Liver (tissue), 9 donors: ENCODE data around the gene BSND. TPM values are rescaled to one million over a fixed set of nuclear protein-coding genes. Genes with fewer than 3 reads are reported as not detected.

Experiments used
- DNase-seq: peaks from one replicate; pipeline ENCODE4 v3.0.0-alpha.2; 2017; ENCODE audit warnings: low spot score
- H3K27ac ChIP-seq, 2 donors: one replicate each; pipeline ENCODE4 v1.7.0; 2013; ENCODE audit warnings: inconsistent platforms in 2 of 2, low read length in 2 of 2, control low read depth in 1 of 2, low read depth in 1 of 2, mild to moderate bottlenecking in 1 of 2
- H3K27me3 ChIP-seq, 4 donors: one replicate each; pipeline versions ENCODE4 v1.6.1 to v1.7.0; 2013; ENCODE audit warnings: low read length in 3 of 4, inconsistent platforms in 1 of 4, mild to moderate bottlenecking in 1 of 4, moderate library complexity in 1 of 4; ENCODE audit not compliant: control insufficient read depth in 4 of 4, insufficient read depth in 4 of 4
- H3K36me3 ChIP-seq, 4 donors: one replicate each; pipeline versions ENCODE4 v1.6.1 to v1.7.0; 2013; ENCODE audit warnings: low read length in 3 of 4, mild to moderate bottlenecking in 3 of 4, low read depth in 1 of 4, moderate library complexity in 1 of 4; ENCODE audit not compliant: control insufficient read depth in 4 of 4, insufficient read depth in 3 of 4
- H3K4me1 ChIP-seq, 4 donors: one replicate each; pipeline versions ENCODE4 v1.6.1 to v1.7.0; 2013; ENCODE audit warnings: low read length in 3 of 4, mild to moderate bottlenecking in 3 of 4, moderate library complexity in 1 of 4; ENCODE audit not compliant: control insufficient read depth in 4 of 4, insufficient read depth in 4 of 4
- H3K4me3 ChIP-seq, 3 donors: one replicate each; pipeline versions ENCODE4 v1.6.1 to v1.7.0; 2013; ENCODE audit warnings: low read length in 3 of 3, control low read depth in 1 of 3, low read depth in 1 of 3, mild to moderate bottlenecking in 1 of 3
- H3K9ac ChIP-seq, 2 donors: one replicate each; pipeline ENCODE4 v1.7.0; 2013; ENCODE audit warnings: low read length in 2 of 2, mild to moderate bottlenecking in 2 of 2, moderate library complexity in 2 of 2, control low read depth in 1 of 2, low read depth in 1 of 2
- H3K9me3 ChIP-seq, 4 donors: one replicate each; pipeline versions ENCODE4 v1.6.1 to v1.7.0; 2013; ENCODE audit warnings: low read length in 3 of 4; ENCODE audit not compliant: control insufficient read depth in 4 of 4
- ATF3 ChIP-seq: IDR thresholded peaks from 2 replicates; pipeline ENCODE4 v1.6.1; 2016; ENCODE audit warnings: antibody characterized with exemption
- CTCF ChIP-seq: fragments of 150-350 bp; IDR thresholded peaks from 2 replicates; pipeline ENCODE4 v1.5.1; 2017; ENCODE audit warnings: improper control_type of control experiment, low read depth, low read length; ENCODE audit not compliant: missing input control
- EGR1 ChIP-seq, 2 donors: IDR thresholded peaks; 2 replicates each; pipeline ENCODE4 v1.6.1; 2016 to 2018; ENCODE audit warnings: antibody characterized with exemption in 2 of 2, low read depth in 2 of 2
- FOXA1 ChIP-seq: IDR thresholded peaks from 2 replicates; pipeline ENCODE4 v1.6.1; 2016; ENCODE audit warnings: antibody characterized with exemption
- FOXA2 ChIP-seq: IDR thresholded peaks from 2 replicates; pipeline ENCODE4 v1.6.1; 2016; ENCODE audit warnings: antibody characterized with exemption
- GABPA ChIP-seq, 2 donors: IDR thresholded peaks in 1 of 2; conservative IDR thresholded peaks in 1 of 2; 2 replicates each; pipeline ENCODE4 v1.6.1; 2016; ENCODE audit warnings: antibody characterized with exemption in 2 of 2, mild to moderate bottlenecking in 1 of 2, moderate library complexity in 1 of 2
- HNF4A ChIP-seq, 2 donors: conservative IDR thresholded peaks; 2 replicates each; pipeline ENCODE4 v1.6.1; 2016; ENCODE audit warnings: antibody characterized with exemption in 2 of 2, mild to moderate bottlenecking in 2 of 2
- HNF4G ChIP-seq: IDR thresholded peaks from 2 replicates; pipeline ENCODE4 v1.6.1; 2016; ENCODE audit warnings: antibody characterized with exemption
- JUND ChIP-seq, 2 donors: IDR thresholded peaks; 2 replicates each; pipeline ENCODE4 v1.6.1; 2016; ENCODE audit warnings: antibody characterized with exemption in 2 of 2
- MAX ChIP-seq: IDR thresholded peaks from 2 replicates; pipeline ENCODE4 v1.6.1; 2016; ENCODE audit warnings: antibody characterized with exemption
- NR2F2 ChIP-seq: IDR thresholded peaks from 2 replicates; pipeline ENCODE4 v1.6.1; 2016; ENCODE audit warnings: antibody characterized with exemption
- RAD21 ChIP-seq, 2 donors: IDR thresholded peaks; 2 replicates each; pipeline ENCODE4 v1.6.1; 2016; ENCODE audit warnings: antibody characterized with exemption in 2 of 2, mild to moderate bottlenecking in 2 of 2
- REST ChIP-seq: IDR thresholded peaks from 2 replicates; pipeline ENCODE4 v1.6.1; 2016; ENCODE audit warnings: antibody characterized with exemption, mild to moderate bottlenecking
- RXRA ChIP-seq, 2 donors: IDR thresholded peaks; 2 replicates each; pipeline ENCODE4 v1.6.1; 2017 to 2018; ENCODE audit warnings: antibody characterized with exemption in 2 of 2, mild to moderate bottlenecking in 1 of 2
- SP1 ChIP-seq: IDR thresholded peaks from 2 replicates; pipeline ENCODE4 v1.6.1; 2018; ENCODE audit warnings: antibody characterized with exemption, mild to moderate bottlenecking
- TAF1 ChIP-seq: conservative IDR thresholded peaks from 2 replicates; pipeline ENCODE4 v1.6.1; 2016; ENCODE audit warnings: antibody characterized with exemption, mild to moderate bottlenecking
- YY1 ChIP-seq: IDR thresholded peaks from 2 replicates; pipeline ENCODE4 v1.6.1; 2016; ENCODE audit warnings: antibody characterized with exemption, mild to moderate bottlenecking
- WGBS: extraction: QIAGEN DNeasy Blood & Tissue Kit; methylation state at CpG from one replicate; pipeline ENCODE4 v1.1.7; 2013; 5-methylcytosine and 5-hydroxymethylcytosine counted together
- polyA plus RNA-seq, 2 donors: library from polyadenylated mRNA; stranded (reverse) in 1 of 2; unstranded in 1 of 2; fragments of 200-250 nt in 1 of 2; fragments of >200 nt in 1 of 2; fragmentation: Nextera tagmentation in 1 of 2; extraction: Ambion mirVana in 1 of 2; gene quantifications; one replicate each; pipeline versions ENCODE4 v1.2.1 to v1.2.3, GENCODE V29; 2013 to 2015
- total RNA-seq, 2 donors: library from RNA; depleted of rRNA; stranded (reverse); fragments of >200 nt; gene quantifications; one replicate each; pipeline ENCODE4 v1.2.3, GENCODE V29; 2014
- TF ChIP-seq, protein P1 (sequence below): IDR thresholded peaks from 2 replicates; pipeline ENCODE4 v1.6.1; 2016; ENCODE audit warnings: antibody characterized with exemption
- donor health status: healthy.
- donor health status: healthy.
- donor health status: healthy.
- donor health status: healthy.
- donor health status: healthy.

Gene BSND
- total and polyA plus RNA-seq, 4 donors = 0.14 TPM; not detected in 3

- TF ChIP-seq EGR1 (IDR thresholded peaks at IDR 0.05; ENCODE audit: low read depth in 2 of 2) = no peak
Observed at GRCh38 chr1:55052221-55053142, 53.7 kb downstream of the BSND start (continued).

- H3K27ac ChIP-seq = peak overlapping the region; percentile 62 to 81
- no peak for DNase-seq
Observed at GRCh38 chr1:55053265-55053954, 54.7 kb downstream of the BSND start.

More at GRCh38 chr1:55053265-55053954, 54.7 kb downstream of the BSND start:
- Histone ChIP-seq H3K9me3 (no peaks in the 10 kb centered on the region), H3K4me3 (peak overlapping the region in 1 of 3 donors; percentile 2), H3K36me3 (peaks cover 8 to 10% (median 8%) of the 10 kb centered on the region in 4 donors), H3K27me3 (no peaks in the 10 kb centered on the region), H3K9ac (no peak overlapping the region), H3K4me1 (peaks cover 24 to 78% (median 64%) of the 10 kb centered on the region in 4 donors)
- TF ChIP-seq HNF4G = peak; percentile 60
- peak; percentile 46 for TF ChIP-seq FOXA1
- peak; percentile 66 for TF ChIP-seq MAX
- peak; percentile 88 for TF ChIP-seq NR2F2
- TF ChIP-seq CTCF = no peak
- TF ChIP-seq RXRA (IDR thresholded peaks at IDR 0.05) = peak; percentile 90
- TF ChIP-seq RAD21 (IDR thresholded peaks at IDR 0.05) = no peak
- peak; percentile 91 for TF ChIP-seq SP1
- TF ChIP-seq REST = no peak
- TF ChIP-seq, protein P1, sequence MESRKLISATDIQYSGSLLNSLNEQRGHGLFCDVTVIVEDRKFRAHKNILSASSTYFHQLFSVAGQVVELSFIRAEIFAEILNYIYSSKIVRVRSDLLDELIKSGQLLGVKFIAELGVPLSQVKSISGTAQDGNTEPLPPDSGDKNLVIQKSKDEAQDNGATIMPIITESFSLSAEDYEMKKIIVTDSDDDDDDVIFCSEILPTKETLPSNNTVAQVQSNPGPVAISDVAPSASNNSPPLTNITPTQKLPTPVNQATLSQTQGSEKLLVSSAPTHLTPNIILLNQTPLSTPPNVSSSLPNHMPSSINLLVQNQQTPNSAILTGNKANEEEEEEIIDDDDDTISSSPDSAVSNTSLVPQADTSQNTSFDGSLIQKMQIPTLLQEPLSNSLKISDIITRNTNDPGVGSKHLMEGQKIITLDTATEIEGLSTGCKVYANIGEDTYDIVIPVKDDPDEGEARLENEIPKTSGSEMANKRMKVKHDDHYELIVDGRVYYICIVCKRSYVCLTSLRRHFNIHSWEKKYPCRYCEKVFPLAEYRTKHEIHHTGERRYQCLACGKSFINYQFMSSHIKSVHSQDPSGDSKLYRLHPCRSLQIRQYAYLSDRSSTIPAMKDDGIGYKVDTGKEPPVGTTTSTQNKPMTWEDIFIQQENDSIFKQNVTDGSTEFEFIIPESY = no peak
- TF ChIP-seq JUND (IDR thresholded peaks at IDR 0.05) = peak in 1 of 2 donors; percentile 13
- no peak for TF ChIP-seq ATF3
- no peak for TF ChIP-seq EGR1 (IDR thresholded peaks at IDR 0.05; ENCODE audit: low read depth in 2 of 2)
- no peak for TF ChIP-seq TAF1
- TF ChIP-seq YY1 = peak; percentile 54
- TF ChIP-seq FOXA2 = peak; percentile 44
- TF ChIP-seq GABPA (IDR thresholded peaks at IDR 0.05 in 1 of 2, conservative IDR thresholded peaks at IDR 0.05 in 1 of 2) = no peak
- peak; percentile 83 to 94 for TF ChIP-seq HNF4A (conservative IDR thresholded peaks at IDR 0.05)
- 23% methylated on average over 7 of the region's 7 CpGs for WGBS
